ENCODE results near the gene PPP4C.
"Not testable (repeated sequence)": the region's sequence is repeated elsewhere in the genome, so short reads cannot be mapped to it uniquely, and the experiment has no call there.

PPP4C gene

DNA sequence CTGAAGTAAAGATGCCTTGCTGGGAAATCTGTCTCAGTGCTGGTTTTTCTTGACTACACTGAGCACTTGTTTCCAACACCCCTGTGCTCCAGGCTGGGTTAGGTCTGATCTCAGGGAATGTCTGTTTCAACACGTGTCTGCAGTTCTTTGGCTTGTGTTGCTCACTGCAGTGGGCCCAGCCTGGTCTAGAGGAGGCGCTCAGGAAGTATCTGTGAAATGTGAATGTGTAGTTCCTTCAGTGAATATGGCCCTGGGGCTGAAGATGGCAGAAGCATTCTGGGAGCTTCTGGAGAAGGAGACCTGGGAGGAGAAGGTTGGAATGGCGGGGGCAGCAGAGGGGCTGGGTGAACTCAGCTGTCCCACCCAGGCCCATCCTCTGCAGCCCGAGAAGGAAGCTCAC is 28.3 kb downstream of the PPP4C start:
- no peak for DNase-seq

- DNase-seq, result no peak
Observed at GRCh38 chr16:30104492-30104891, 28.7 kb downstream of the PPP4C start.

DNA sequence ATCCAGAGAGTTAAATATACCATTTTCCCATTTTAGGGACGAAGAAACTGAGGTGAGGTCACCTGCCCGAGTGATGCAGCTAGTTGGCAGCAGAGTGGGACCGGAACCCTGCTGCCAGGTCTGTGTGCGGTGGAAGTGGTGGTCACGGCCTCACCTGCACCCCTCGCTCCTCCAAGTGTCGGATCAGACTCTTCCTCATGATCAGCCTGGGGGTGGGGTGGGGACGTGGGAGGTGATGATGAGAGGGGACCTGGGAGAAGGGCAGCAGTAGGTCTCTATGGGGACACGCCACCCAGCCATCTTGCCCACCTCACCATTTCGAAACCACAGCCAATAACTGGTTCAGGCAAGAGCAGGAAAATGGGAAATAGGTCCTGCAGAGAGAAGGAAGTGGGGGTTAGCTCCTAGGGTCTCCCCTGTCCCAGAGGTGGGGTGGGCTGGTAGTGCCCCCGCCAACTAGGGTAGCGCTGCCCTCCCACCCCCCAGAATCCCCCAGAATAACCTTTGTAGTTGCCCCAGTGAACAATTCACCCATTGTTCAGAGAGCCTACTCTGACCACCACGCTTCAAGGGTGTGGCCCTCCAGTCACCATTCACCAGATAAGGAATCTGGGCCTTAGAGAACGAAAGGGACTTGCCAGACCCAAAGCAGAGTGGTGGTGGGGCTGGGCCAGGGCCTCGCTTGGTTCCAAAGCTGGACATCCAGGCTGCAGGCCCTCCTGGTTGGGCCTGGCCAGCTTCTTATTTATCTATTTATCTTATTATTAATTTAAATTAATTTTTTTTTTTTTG is 32.5 kb downstream of the PPP4C start:
- DNase-seq, result peak; percentile 71

- DNase-seq, result no peak
Observed at GRCh38 chr16:30110661-30111060, 34.9 kb downstream of the PPP4C start.

- peak; percentile 65 for DNase-seq
Observed at GRCh38 chr16:30112197-30113030, 36.6 kb downstream of the PPP4C start.

GRCh38 chr16:30113031-30113710 is 37.4 kb downstream of the PPP4C start, which contains the start of gene GDPD3:
GDPD3 (minus strand) TSS chr16:30113537; CDS start chr16:30113478, 59 bp downstream.
- DNase-seq, result peak; percentile 54

- DNase-seq, result no peak
Observed at GRCh38 chr16:30113711-30114333, 38.0 kb downstream of the PPP4C start.

- DNase-seq, result no peak
Observed at GRCh38 chr16:30114411-30114810, 38.6 kb downstream of the PPP4C start.

GRCh38 chr16:30114833-30115232 is 39.0 kb downstream of the PPP4C start:
- DNase-seq, result not testable (repeated sequence)

DNA sequence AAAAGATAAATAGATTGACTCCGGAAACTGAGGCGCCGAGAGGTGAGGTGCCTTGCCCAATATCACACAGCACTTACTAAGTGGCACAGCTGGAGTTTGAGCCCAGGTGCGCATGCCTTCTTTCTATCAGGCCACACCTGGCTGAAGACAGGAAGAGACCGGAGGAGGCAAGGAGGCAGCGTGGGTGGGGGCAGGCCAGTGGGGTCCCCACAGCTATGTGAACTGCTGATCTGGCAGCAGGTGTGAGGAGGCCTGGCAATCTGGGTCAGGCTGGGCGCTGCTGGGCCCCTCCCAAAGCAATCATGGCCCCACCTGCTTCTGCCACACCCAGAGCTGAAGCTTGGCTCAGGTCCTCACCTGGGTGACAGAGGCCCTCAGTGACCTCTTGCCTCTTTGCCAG is 39.4 kb downstream of the PPP4C start:
- DNase-seq, result no peak

- DNase-seq, result no peak
Observed at GRCh38 chr16:30116291-30117207, 40.8 kb downstream of the PPP4C start.

GRCh38 chr16:30117768-30118167 is 42.0 kb downstream of the PPP4C start:
- DNase-seq, result no peak

DNA sequence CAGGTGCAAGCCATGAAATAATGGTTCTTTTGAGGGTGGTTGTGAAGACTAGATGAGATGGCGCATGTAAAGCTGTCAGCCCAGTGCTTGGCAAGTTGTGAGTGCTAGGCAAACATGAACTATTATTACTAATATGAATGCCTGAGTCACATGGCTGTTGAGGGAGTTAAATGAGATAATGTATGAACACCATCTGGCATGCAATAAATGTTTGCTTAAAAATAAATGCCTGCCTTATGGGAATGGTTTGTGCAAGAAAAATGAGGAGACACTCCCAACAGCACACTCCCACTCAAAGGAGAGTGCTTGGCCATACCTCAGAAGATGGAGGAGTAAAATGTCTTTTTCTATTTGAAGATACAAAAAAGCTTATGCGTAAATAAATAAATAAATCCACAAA is 43.6 kb downstream of the PPP4C start:
- DNase-seq, result no peak

GRCh38 chr16:30120340-30121105 is 44.7 kb downstream of the PPP4C start:
- no peak for DNase-seq

- DNase-seq, result no peak
Observed at GRCh38 chr16:30121741-30122571, 46.2 kb downstream of the PPP4C start.

- DNase-seq, result peak; percentile 31
Observed at GRCh38 chr16:30122604-30123160, 46.9 kb downstream of the PPP4C start.

DNA sequence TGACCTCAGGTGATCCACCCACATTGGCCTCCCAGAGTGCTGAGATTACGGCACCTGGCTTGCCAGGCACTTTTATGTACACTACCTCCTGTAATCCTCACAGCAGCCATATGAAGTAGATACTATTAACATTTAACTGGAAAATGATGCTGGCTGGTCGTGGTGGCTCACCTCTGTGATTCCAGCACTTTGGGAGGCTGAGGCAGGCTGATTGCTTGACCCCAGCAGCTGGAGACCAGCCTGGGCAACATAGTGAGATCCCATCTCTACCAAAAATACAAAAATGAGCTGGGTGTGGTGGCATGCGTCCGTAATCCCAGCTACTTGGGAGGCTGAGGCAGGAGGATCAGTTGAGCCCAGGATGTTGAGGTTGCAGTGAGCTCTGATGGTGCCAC is 49.2 kb downstream of the PPP4C start:
- no peak for DNase-seq

- DNase-seq, result not testable (repeated sequence)
Observed at GRCh38 chr16:30125690-30126089, 49.9 kb downstream of the PPP4C start.

GRCh38 chr16:30127993-30128392 is 52.2 kb downstream of the PPP4C start:
- DNase-seq, result no peak
